NCI-H146 treated with DMSO at 0.1 percent for 48 hours (cell line): ENCODE measurements around the gene SEMA3G.

Source experiments
- DNase-seq: peaks from one replicate; lab custom pipeline; 2025; ENCODE audit not compliant: unreplicated experiment; lab: John Stamatoyannopoulos, UW

Gene SEMA3G

DNA sequence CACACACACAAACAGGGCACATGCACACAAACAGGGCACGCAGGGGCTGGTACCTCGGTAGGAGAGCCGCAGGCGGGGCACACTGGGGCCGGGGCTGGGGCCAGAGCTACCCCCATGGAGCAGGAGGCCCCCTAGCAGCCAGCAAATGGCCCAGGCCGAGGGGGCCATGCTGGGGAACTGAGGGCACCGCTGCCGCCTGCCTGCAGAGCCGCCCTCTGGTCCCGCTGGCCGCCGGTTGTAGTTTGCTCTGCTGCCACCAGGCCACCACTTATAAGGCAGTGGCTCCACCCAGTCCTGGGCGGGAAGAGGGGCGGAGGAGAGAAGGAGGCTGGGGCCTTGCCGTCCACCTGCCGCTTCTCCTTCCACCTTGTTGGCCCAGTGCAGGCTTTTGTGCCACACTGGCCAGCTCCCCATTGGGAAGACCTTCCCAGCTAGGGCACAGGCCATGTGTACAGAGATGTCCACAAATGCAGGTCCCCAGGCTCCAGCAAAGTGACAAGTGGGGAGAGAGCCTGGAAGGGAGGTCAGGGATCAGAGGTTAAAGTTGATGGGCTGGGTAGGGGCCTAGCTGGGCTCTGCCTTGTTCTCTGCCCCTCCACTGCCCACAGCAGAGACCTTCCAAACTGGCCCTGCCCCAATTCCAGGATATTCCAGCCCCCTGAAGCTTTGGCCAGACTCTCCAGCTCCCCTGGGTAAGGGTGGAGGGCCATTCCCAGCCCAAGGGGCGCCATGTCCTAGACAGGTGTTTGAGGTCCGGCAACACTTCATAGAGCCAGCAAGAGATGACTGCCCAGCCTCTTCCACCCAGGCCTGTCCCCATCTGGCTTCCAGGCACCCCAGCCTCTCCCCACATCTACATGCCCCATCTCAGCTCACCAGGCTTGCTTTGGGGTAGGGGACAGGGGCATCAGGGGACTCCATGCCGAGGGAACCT lies at the start of gene SEMA3G:
Gene SEMA3G, minus strand, starts transcription at position 244 of the 934 bp plus-strand sequence. Its CDS starts 76 bp downstream, at position 168.
- DNase-seq: peak; percentile 36

DNA sequence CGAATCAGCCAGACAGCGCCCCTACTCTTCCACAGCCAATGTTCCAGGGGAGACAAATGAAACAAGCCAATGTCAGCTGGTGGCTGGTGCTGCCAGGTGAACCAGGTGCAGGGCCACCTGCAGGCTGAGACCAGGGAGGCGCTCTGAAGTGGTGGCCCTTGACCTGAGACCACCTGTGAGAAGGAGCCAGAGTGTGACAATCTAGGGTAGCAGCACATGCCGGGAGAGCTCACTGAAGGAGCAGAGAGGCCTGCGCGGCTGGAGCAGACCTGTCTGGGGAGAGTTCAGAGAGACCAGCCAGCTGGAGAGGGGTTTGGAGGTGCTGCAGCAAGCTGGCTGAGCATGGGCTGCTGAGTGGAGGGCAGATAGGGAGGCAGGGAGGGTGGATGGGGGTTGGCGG lies 49.5 kb upstream of the SEMA3G start:
- peak; percentile 7 for DNase-seq

DNA sequence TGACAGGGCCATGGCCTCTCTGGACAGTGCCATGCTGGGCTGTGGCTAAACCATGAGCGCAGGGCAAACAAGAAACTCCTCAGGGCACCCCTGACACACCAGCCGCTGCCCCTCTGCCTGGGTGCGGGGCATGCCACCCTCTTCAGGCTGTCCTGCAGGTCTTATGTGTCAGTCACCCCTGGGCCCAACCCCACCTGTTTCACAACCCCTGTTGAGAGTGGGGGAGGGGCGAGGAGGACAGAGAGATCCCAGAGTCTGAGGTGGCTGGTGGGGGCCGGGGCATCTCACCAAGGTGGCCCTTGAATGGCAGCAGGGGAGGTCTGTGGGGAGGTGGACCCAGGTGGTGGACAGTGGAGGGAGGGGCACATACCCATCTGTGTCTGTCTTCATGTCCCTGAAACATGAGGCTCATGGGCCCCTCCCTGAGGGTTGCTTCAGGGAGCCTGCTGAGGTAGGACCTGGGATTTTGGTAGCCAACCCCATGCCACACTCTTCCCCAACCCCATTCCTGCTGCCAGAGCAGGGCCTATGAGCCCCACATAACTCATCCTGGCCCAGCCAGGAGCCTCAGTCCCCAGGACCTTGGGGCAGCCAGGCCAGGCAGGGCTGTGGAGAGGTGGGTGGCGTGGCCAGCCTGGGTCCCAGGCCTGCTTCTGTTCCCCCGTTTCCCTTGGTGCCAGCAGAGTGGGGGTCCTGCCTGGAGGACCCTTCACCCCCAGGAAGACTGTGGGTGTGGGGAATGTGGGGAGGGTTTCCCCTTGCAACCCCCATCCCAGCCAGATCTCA lies 48.5 kb upstream of the SEMA3G start:
- DNase-seq: no peak

DNA sequence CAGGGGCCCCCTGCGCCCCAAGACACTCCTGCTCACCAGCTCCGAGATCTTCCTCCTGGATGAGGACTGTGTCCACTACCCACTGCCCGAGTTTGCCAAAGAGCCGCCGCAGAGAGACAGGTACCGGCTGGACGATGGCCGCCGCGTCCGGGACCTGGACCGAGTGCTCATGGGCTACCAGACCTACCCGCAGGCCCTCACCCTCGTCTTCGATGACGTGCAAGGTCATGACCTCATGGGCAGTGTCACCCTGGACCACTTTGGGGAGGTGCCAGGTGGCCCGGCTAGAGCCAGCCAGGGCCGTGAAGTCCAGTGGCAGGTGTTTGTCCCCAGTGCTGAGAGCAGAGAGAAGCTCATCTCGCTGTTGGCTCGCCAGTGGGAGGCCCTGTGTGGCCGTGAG lies 47.2 kb upstream of the SEMA3G start:
- DNase-seq: no peak

DNA sequence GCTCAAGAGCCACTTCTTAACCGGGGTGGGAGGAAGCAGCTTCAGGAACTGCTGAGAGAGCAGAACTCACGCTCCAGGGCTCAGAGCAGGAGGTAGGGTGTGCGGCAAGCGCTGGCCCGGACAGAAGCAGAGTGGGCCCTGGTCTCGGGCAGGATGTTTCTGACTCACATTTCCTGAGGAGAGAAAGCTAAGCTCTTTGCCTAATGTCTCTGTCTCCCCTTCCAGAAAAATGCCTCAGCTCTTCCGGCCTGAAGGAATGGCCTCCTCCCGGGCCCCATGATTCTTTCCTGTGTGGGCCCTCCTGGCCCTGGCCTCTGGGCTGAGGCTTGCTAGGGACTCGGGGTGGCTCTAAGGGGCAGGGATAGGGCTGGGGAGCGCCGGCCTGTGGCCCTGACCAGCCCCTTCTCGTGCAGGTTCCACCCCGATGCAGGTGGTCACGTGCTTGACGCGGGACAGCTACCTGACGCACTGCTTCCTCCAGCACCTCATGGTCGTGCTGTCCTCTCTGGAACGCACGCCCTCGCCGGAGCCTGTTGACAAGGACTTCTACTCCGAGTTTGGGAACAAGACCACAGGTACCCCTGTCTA lies 46.1 kb upstream of the SEMA3G start:
- DNase-seq: no peak

DNA sequence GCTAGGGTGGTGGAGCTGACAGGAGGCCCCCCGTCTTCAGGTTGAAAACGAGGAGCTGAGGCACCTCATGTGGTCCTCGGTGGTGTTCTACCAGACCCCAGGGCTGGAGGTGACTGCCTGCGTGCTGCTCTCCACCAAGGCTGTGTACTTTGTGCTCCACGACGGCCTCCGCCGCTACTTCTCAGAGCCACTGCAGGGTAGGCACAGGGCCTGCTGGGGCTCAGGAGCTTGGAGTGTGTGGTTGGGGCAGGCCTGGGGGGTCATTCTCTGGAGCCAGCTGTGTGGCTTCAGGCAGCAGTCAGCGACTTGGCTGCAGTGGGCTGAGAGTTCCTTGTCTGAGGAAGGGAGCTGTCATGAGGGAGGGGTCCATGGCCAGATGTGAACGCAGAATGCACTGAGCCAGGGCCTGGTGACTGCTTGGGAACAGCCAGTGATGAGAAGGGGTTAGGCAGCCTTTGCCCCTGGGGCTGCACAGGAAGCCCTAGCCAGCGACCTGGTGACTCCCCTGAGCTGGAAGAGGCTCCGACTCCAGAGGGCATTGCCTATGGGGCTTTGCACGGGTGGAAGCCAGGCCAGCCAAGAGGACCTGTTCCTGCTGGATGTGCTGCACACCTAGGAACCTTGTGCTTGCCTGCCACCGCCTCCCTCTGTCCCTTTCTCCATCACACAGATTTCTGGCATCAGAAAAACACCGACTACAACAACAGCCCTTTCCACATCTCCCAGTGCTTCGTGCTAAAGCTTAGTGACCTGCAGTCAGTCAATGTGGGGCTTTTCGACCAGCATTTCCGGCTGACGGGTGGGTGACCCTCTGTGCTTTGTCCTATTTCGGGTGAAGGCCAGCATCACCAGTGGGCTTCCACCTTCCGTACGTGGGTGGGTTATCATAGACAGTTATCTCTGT lies 45.4 kb upstream of the SEMA3G start:
- no peak for DNase-seq

DNA sequence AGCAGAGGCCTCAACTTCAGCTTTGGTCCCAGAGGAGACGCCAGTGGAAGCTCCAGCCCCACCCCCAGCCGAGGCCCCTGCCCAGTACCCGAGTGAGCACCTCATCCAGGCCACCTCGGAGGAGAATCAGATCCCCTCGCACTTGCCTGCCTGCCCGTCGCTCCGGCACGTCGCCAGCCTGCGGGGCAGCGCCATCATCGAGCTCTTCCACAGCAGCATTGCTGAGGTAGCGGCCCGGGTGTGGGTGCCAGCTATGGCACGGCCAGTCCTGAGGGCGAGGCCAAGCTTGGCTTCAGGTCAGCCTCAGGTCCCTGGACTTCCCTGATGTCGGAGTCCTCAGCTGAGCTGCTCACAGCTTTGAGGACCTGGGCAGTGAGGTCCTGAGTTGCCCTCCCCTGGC lies 44.5 kb upstream of the SEMA3G start:
- DNase-seq: no peak

DNA sequence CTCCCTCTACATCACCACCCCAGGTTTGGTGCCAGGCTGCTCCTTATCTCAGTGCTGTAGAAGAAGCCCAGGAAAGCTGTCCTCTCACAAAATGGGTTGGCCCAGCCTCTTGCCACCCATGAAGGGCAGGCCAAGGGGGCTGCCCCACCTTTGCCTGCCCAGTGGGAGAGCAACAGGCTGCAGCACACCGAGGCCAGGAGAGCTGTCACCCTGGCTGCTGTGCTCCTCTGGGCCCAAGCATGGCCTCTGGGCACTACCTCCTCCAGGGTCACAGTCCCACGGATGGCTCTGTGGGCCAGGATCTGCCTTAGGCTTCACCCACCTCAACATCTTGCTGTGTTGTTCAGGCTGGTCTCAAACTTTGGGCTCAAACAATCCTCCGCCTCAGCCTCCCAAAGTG lies 43.8 kb upstream of the SEMA3G start:
- DNase-seq: no peak

DNA sequence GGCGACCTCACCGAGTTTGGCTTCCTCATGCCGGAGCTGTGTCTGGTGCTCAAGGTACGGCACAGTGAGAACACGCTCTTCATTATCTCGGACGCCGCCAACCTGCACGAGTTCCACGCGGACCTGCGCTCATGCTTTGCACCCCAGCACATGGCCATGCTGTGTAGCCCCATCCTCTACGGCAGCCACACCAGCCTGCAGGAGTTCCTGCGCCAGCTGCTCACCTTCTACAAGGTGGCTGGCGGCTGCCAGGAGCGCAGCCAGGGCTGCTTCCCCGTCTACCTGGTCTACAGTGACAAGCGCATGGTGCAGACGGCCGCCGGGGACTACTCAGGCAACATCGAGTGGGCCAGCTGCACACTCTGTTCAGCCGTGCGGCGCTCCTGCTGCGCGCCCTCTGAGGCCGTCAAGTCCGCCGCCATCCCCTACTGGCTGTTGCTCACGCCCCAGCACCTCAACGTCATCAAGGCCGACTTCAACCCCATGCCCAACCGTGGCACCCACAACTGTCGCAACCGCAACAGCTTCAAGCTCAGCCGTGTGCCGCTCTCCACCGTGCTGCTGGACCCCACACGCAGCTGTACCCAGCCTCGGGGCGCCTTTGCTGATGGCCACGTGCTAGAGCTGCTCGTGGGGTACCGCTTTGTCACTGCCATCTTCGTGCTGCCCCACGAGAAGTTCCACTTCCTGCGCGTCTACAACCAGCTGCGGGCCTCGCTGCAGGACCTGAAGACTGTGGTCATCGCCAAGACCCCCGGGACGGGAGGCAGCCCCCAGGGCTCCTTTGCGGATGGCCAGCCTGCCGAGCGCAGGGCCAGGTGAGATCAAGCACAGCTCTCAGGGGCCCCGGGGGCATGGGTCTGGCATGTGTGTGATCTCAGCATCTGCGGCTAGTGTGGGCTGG lies 43.1 kb upstream of the SEMA3G start:
- no peak for DNase-seq

DNA sequence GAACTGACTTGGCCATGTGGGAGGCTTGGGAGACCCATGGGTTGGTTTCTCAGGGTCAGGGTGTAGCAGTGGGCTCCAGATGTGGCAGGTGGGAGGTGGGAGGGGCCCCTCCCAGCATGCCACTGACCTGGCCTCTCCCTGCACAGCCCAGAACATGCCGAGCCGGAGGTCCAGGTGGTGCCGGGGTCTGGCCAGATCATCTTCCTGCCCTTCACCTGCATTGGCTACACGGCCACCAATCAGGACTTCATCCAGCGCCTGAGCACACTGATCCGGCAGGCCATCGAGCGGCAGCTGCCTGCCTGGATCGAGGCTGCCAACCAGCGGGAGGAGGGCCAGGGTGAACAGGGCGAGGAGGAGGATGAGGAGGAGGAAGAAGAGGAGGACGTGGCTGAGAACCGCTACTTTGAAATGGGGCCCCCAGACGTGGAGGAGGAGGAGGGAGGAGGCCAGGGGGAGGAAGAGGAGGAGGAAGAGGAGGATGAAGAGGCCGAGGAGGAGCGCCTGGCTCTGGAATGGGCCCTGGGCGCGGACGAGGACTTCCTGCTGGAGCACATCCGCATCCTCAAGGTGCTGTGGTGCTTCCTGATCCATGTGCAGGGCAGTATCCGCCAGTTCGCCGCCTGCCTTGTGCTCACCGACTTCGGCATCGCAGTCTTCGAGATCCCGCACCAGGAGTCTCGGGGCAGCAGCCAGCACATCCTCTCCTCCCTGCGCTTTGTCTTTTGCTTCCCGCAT lies 42.3 kb upstream of the SEMA3G start:
- no peak for DNase-seq

DNA sequence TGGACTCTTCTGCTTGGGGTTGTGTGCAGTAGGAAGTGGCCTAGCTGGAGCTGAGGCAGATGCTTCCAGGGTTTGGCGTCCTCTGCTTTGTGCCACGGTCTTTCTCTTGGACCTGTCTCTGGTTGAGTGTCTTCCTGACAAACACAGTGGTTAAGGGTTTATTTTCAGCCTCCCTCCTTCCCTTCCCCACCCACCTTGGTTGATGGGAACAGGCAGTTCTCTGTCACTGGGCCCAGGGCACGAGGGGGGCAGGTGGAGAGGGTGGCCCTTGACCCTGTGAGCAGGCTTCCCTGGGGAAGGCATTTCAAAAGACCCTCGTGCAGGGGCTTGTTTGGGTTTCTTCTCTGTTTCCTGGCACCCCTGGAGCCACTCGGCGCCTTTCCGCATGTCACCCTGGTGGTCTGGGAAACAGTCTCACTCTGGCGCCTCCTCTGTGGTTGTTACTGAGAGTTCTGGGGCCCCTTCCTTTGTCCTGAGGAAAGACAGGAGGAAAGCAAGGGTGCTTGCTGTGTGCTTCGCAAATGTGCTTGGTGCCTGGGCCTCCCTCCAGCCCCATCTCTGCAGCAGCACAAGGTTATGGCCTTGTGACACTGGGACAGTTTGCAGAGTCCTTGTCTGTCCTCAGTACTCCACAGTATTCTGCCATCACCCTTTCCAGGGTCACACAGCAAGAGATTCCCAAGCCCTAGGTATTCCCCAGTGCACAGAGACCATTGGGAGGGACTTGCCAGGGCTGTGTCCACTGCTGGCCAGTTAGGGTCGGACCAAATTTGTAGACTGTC lies 40.0 kb upstream of the SEMA3G start:
- DNase-seq: no peak

DNA sequence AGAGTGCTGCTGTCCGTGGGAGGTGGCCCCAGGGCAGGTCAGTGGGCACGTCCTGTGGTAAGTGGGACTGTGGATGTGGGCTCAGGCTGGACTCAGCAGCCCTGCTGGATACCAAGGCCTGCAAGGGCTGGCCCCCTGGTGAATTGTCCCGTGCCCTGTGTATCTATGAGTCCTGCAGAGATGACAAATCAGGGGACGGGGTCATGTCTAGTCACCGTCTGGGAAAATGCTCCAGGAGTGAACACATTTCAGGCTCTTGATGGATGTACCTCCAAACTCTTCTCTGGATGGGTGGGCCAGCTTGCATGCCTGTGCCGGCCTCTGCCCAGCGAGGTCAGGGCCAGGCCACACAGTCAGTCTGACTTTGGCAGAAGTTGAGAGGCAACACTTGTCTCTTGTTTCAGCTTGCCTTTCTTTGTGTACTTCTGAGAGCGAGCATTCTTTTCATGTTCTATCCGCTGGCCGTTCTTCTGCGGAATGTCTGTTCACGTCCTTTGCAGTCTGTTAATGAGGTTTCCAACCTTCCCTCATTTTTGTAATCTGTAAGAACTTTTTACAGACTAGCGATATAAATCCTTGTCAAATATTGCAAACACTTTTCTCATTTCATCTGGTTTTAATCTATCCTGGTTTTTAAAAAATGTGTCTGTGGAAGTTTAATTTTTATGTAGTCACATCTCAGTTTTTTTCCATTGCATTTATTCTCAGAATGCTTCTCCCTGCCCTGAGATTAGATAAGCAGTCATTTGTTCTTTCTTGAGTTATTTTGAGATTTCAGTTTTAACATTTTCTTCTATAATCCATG lies 38.9 kb upstream of the SEMA3G start:
- DNase-seq: no peak

DNA sequence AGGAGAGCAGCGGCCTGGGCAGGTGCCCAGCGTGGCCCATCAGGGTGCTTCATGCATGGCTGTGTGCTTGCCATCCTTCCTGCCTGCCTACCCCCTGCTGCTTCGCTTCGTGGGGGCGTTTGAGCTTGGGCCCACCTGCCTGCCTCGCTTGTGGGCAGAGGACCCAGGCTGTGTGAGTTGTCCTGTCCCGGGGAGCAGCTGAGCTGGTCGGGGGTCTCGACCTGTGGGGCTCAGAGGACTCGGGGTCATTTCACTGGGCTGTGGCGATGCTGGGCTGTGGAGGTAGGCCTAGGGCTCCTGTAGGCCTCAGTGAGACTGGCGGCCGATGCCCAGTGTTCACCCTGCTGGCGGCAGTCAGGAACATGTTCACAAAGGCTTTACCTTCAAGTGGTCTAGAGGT lies 38.2 kb upstream of the SEMA3G start:
- no peak for DNase-seq

DNA sequence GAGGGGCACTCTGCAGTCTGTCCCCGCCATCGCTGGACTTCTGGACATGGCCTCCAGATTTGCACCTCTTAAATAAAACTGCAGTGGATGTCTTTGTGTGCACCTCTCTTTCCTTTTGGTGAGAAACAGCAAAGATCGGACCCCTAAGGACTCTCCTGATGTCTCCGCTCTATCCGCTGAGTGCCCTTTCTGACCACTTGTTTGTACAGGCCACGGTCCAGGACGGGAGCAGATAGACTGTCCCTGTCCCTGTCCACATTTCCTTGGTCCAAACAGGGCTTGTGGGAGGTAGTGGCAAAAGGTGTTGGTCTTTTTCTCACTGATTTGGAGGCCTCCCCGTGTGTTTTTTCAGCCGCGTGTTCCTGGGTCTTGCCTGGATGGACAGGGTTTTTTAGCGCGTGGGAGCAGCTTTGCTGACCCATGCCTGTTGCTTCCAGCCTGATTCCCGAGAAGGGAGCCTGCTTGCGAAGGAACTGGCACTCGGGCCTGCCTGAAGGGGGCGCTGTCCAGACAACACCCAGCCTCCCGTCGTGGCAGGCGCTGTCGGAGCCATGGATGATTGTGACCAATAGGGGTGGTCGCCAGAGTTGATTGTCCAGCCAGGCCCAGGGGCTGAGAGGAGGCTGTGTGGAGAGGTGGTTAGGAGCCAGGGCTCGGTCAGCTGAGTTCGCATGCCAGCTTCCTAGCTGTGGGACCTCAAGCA lies 37.1 kb upstream of the SEMA3G start:
- no peak for DNase-seq

DNA sequence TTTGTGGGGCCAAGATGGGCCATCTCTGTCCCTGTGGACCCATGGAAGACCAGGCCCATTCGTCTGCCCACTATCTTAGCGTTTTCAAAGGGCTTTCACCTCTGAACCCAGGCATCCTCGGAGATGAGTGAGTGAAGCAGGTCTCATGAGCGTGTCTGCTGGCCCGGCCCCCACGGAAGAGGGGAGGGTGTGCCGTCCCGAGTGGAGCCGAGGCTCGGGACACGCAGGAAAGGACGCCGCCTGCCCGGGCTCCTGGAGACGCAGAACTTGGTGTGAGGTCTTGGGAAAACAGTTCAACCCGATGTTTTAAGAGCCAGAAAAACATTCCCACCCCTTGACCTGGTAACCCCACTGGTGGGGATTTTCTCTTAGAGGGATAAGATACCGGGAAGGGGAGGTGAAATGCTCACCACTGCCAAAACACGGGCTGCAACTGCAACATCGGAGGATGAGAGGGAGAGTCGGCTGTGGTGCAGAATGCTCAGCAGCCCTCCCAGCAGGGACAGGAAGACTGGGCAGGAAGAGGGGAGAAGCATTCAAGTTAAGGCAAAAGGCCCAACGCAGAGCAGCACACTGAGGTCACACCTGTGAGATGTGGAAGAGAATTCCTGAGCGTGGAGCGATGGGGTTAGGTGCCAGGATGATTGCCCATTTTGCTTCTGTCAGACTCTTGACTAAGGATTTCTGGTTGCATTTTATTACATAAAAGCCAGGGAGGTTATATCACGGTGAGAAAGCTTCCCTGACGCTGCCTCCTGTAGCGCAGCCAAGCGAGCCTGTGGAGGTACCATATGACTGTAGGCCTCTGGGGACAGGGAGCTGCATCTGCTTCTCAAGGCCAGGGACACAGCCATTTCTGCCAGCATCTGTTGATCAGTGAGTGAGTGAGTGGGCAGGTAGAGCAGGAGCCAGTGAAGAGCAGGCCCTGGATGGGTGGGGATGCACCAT lies 36.1 kb upstream of the SEMA3G start:
- DNase-seq: no peak
